HG03565 (cell line): ENCODE results near the gene C3orf18.

ENCODE experiments used
- ATAC-seq: cut with Tn5 transposase; IDR thresholded peaks from one replicate; pipeline ENCODE4 v1.9.1; 2021; ENCODE audit warnings: mild to moderate bottlenecking, moderate library complexity; ENCODE audit not compliant: unreplicated experiment

The C3orf18 gene

GRCh38 chr3:50551681-50552435 is 15.7 kb downstream of the C3orf18 start:
- ATAC-seq = no peak

DNA sequence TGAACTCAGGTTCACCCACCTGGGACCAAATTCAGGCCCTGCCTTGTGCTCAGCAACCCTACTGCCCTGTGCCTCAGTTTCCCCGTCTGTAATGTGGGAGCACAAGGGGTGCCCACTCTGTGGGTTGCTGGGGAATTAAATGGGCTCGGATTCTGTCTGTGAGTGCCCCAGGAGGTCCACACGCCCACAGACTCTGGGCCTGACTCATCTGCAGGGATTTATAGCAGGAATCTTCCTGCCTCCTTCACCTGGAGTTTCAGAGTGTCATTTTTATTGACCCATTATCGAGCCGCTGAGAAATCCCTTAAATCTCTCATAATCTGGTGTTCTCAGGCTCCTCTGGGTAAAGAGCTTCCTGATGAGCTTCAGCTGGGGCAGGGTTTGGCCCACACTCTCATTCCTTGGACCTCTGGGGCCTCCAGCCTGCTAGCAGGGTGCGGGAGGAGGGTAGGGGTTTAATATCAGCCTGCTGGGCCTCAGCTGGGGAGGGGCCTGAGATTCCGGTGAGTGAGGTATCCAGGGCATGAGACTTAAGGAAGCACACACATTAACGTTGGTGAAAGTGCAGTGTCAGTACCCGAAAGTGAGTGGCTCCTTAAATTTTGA is 16.4 kb downstream of the C3orf18 start:
- no peak for ATAC-seq

- ATAC-seq = no peak
Observed at GRCh38 chr3:50550079-50550736, 17.3 kb downstream of the C3orf18 start.

GRCh38 chr3:50549226-50549625 is 18.3 kb downstream of the C3orf18 start:
- ATAC-seq = no peak

DNA sequence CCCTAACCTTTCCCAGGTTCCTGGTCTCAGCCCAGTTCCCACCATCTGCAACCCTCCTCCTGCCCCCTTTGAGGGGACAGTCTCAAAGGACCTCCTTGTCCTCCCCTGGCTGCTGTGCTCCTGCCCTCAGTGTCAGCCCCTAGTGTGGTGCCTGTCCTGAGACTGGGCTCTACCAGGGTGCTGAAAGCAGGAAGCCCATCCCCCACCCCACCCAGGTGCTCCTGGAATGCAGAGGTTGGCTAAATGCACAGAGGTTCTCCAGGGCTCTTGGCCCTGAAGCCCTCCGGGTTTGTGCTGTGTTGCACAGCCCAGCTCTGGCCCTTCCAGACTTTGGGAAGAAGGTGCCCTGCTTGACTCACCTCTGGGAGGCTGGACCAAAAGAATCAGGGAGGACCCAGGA is 21.8 kb downstream of the C3orf18 start:
- ATAC-seq = no peak

GRCh38 chr3:50542177-50543034 is 25.1 kb downstream of the C3orf18 start:
- no peak for ATAC-seq

DNA sequence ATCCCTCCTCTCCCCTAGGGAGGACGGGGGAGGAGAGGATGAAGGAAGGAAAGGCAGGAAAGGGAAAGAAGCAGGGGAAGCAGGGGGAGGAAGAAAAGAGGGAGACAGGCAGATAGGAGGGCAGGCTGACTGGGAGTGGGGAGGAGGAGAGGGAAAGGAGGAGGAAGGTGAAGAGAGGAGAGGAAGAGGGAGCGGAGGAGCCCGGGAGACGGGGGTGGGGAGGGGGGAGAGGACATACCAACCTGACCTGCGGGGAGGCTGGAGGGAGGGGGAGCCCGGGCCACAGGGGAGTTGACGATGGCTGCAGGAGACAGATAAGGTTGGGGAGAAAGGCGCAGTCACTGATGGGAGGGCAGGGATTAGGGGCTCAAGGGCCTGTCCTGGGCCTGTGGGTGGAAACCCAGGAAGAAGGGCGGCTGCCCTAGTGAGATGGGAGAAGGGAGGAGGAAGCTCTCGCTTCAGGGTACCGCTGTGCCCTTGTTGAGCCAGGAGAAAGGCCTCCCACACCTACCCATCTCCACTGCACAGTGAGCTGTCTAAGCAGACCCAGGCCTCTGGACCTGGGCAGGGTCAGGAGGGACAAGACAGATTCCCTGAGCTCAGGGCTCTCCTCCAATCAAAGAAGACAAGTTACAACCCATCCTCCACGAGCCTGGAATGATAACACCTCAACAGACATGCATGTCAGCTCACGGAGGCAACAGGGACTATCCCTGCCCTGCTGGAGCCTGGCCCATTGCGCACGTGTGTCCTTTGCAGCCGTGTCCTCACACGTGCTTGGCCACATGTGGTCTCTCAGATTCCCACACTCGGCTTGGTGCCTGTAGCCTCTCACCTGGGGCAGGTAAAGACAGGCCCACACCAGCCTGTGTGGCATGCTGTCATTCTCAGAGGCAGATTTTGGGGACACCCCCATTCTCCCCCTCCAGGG is 27.9 kb downstream of the C3orf18 start:
- no peak for ATAC-seq

DNA sequence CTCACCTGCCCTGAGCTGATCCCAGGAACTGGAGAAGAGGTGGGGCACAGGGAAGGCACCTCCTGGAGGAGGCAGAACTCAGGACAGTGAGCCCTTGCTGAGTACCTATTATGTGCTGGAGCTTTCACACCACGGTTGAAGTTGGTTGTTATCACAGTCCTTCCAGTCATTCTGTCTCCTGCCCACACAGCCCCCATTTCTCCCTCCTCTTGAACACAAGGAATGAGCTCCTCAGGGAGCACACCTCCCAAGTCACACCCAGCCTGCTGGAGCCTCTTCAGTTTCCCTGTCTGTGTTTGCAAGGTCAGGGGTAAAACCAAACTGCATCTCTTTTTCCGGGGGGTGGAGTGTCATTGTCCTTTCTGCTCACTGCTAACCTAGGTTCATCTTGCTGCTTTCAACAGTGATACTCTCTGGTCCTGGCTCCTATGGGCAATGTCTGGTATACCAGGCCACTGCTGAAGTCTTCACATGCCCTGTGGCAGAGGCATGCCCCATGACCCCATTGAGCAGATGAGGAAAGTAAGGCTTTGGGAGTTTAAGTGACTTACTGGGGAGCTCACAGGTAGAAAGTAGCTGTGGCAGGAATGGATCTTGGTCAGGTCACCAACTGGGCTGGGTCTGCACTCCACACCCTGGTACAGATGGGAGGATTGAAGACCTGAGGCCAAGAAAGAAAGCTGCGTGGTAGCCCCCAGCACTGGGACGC is 30.0 kb downstream of the C3orf18 start:
- ATAC-seq = no peak

DNA sequence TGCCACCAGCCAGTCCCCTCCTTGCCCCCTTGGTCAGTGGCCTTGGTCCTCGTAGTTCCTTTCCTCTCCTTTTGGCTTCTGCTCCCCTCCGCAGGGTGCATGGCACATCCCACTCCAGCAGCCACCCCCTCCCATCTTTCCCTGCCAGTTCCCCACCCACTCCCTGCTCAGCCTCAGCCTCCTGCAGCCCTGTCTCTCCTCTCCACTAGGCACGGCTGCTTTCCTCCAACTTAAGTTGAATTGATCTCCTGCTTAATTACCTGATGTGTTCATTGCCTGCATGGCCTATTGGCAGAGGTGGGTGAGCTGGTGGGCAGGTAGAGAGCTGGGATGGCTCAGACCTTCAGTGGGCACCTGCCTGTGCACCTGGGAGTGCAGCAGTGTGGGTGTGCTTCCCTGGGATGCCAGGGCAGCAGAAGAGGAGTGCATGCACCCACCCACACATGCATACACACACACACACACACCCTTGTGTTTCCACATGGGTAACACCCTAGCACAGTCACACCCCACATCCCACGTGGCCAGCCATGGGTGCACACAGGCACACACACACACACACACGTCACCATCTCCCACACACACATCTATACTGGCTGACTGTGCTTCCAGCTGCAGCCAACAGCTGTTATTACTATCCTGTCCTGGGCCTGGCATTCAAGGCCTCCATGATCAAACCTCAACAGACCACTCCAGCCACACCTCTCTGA is 30.9 kb downstream of the C3orf18 start:
- ATAC-seq = no peak

GRCh38 chr3:50534681-50535330 is 32.7 kb downstream of the C3orf18 start:
- no peak for ATAC-seq

DNA sequence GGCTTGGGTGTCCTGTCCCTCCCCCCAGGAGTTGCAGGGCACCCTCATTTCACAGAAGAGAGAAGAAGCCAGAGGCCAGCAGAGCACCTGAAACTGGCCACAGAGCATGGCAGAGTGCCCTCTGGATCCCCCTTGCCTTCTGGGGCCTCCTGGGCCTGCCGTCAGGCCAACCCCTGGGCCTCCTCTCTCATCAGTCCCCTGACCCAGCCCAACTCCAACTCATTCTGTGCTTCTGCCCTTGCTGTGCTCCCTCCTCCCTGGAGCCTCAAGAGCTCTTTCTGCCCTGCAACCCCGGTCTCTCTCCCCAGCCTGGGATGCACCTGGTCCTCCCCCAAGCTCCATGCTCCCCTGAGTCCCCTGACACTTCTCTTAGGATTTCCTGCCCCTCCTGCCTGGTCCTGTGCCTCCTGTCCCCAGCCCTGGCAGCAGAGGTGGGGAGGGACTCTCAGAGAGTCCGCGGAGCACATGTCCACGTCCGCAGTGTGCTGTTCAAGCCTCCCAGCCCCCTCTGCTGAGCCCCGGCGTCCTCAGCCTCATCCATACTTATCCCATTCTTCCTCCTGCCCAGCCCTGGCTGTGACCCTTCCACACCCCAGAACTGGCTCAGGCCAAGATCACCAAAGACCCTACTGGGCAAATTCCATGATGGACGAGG is 33.6 kb downstream of the C3orf18 start:
- ATAC-seq = no peak

DNA sequence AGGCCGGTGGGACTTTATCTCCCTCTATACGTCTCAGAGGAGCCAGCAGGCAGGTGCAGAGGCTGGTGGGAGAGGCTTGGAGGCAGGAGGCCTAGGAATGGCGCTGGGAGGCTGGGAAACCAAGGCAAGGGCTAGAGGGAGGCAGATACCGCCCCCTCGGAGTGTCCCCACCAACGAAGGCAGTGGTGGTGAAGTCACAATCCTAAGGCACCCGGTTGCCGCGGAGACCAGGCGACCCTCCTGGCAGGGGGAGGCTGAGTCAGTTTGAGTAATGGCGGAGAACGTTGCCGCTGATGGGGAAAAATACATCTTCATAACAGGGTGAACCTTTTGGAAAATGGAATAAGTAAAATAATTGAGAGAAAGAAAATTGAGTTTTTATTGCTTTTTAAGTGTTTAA is 34.2 kb downstream of the C3orf18 start:
- no peak for ATAC-seq

DNA sequence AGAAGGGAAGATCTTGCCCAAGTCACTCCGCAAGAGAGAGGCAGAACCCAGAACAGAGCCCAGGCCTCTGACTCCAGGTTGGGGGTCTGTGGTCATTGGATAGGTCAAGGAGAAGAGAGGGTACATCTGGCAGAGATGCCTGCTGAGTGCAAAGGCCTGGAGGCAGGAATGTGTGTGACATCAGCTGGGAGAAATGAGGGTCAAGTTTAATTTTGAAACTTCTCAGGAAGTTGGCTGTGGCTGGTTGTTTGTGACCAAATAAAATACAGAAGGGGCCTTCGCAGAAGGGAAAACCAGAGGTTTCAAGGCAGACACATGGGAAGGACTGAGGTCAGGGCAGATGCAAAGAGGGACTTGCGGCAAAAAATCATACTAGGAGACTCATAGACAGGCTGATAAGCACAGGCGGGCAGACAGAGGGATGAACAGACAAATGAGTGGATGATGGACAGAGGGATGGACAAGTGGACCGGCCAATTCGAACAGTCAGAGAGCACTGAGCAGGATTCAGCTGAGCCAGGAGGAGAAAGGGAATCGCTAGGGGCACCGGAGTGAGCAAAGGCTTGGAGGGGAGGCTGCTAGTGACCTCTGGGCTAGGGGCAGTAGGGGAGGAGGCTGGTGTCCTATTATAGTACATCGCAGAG is 35.4 kb downstream of the C3orf18 start:
- ATAC-seq = no peak

DNA sequence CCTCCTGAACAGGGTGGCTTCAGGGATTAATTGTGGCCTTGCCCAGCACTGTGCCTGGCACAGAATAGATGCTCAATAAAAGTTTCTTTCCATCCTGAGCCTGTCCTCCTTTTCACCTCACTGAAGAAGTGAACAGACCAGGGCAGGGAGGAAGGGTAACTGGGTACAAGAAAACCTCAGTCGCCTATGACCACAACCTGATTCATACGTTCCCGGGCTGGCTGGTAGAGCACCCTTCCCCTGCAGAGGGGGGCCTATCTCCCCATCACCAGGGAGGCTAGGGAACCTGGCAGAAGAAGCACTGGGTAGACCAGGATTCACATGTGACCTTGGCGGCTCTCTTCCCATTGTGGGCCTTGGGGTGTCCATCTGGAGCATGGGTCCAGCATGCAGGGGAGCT is 36.3 kb downstream of the C3orf18 start:
- no peak for ATAC-seq

GRCh38 chr3:50530001-50530970 is 37.3 kb downstream of the C3orf18 start:
- ATAC-seq = no peak

DNA sequence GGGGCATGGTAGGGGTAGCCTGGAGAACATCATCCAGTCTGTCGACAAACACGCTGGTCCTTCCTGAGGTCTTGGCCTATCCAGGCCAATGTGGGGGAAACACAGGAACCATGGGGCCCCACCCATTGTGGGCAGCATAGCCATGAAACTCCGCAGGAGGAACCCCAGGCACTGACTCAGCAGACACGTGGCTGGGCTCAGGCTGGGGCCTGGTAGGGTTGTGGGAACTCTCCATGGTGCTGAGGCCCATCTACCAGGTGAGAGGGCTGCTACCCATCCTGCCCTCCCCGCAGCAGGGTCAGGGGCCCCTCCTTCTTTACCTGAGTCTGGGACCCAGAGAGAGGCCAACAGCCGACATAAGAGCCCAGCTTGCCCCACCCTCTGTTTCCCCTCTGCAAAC is 41.6 kb downstream of the C3orf18 start:
- no peak for ATAC-seq
